ENCODE measurements around the gene DYNC1I1. TPM values are rescaled to one million over a fixed set of nuclear protein-coding genes. Genes with fewer than 3 reads are reported as not detected.

Gene DYNC1I1
- total RNA-seq, 1 experiment from 2014 or later: not detected

DNA sequence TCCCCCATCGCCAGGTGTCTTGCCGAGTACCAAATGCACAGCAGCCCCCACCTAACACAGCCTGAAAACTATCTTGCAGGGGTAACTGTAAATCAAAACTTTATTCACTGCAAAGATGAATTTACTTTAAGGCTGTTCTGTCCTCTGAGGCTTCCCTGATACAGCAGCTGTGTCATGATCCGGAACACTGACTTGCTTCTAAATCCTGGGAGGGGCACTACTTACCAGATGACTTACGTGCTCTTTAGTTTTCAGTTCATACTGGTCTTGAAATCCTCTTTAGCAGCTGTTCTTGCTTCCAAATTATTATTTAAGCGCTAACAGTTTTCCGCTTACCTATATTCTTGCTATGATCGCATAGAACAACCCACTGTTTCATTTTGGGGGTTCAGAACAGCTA is 4.9 kb downstream of the DYNC1I1 start:
- intact Hi-C loops (cut with micrococcal nuclease): no loop called here
- ChIA-PET CTCF (interaction anchor here (0.6 to 0.7 kb wide), 2 partner anchors 31 to 1482 kb away, joined by 3 read pairs; no protein-coding TSS in a partner anchor), POLR2A (interaction anchor here (0.7 kb wide), 1 partner anchor 36 kb away, joined by 3 read pairs; no protein-coding TSS in a partner anchor)
- Mint-ChIP-seq H3K27ac (ENCODE audit: low read depth, unreplicated experiment) (no peak overlapping the region), H3K9me3 (ENCODE audit: unreplicated experiment) (no peaks in the 10 kb centered on the region), H3K4me1 (ENCODE audit: insufficient read depth, unreplicated experiment) (no peaks in the 10 kb centered on the region), H3K27me3 (ENCODE audit: insufficient read depth, unreplicated experiment) (peaks cover 41% of the 10 kb centered on the region), H3K4me3 (ENCODE audit: unreplicated experiment) (no peak overlapping the region), H3K36me3 (ENCODE audit: insufficient read depth, unreplicated experiment) (no peaks in the 10 kb centered on the region)
- no TSS peak for BruUV-seq (replicated peaks)
- TF ChIP-seq, protein P1, sequence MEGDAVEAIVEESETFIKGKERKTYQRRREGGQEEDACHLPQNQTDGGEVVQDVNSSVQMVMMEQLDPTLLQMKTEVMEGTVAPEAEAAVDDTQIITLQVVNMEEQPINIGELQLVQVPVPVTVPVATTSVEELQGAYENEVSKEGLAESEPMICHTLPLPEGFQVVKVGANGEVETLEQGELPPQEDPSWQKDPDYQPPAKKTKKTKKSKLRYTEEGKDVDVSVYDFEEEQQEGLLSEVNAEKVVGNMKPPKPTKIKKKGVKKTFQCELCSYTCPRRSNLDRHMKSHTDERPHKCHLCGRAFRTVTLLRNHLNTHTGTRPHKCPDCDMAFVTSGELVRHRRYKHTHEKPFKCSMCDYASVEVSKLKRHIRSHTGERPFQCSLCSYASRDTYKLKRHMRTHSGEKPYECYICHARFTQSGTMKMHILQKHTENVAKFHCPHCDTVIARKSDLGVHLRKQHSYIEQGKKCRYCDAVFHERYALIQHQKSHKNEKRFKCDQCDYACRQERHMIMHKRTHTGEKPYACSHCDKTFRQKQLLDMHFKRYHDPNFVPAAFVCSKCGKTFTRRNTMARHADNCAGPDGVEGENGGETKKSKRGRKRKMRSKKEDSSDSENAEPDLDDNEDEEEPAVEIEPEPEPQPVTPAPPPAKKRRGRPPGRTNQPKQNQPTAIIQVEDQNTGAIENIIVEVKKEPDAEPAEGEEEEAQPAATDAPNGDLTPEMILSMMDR (IDR thresholded peaks at IDR 0.05; ENCODE audit: unreplicated experiment): no peak
- DNase-seq (ENCODE audit: unreplicated experiment): no peak

DNA sequence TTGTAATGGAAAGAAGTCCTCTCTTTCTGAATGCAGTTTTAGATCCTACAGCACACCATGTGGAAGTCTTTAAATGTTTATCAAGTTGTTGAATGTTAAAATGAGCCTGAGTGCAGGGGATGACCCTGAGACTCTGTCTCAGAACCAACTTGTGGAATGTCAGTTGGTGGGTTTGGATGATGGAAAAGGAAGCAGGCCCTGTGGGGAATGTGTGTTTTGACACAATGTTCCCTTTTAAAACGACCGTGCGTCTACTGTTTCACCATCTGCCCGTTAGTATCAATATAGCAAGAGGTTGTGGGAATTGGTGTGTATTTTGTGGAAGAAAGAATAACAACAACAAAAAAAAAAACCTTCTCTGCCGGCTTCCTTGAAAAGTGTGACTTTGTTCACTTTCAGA is 8.3 kb downstream of the DYNC1I1 start:
- no peak overlapping the region for H3K4me3 Mint-ChIP-seq (ENCODE audit: unreplicated experiment)
- intact Hi-C loops (cut with micrococcal nuclease): no loop called here
- no peaks in the 10 kb centered on the region for H3K36me3 Mint-ChIP-seq (ENCODE audit: insufficient read depth, unreplicated experiment)
- H3K27ac Mint-ChIP-seq (ENCODE audit: low read depth, unreplicated experiment): no peak overlapping the region
- H3K9me3 Mint-ChIP-seq (ENCODE audit: unreplicated experiment): no peaks in the 10 kb centered on the region
- CTCF ChIA-PET: interaction anchor here (0.7 kb wide), 1 partner anchor 14 kb away, joined by 4 read pairs; no protein-coding TSS in a partner anchor
- no peaks in the 10 kb centered on the region for H3K4me1 Mint-ChIP-seq (ENCODE audit: insufficient read depth, unreplicated experiment)
- peaks cover 60% of the 10 kb centered on the region for H3K27me3 Mint-ChIP-seq (ENCODE audit: insufficient read depth, unreplicated experiment)
- POLR2A ChIA-PET: no interaction called here
- BruUV-seq (replicated peaks): no TSS peak
- DNase-seq (ENCODE audit: unreplicated experiment): no peak
- TF ChIP-seq, protein P1 (IDR thresholded peaks at IDR 0.05; ENCODE audit: unreplicated experiment): no peak

DNA sequence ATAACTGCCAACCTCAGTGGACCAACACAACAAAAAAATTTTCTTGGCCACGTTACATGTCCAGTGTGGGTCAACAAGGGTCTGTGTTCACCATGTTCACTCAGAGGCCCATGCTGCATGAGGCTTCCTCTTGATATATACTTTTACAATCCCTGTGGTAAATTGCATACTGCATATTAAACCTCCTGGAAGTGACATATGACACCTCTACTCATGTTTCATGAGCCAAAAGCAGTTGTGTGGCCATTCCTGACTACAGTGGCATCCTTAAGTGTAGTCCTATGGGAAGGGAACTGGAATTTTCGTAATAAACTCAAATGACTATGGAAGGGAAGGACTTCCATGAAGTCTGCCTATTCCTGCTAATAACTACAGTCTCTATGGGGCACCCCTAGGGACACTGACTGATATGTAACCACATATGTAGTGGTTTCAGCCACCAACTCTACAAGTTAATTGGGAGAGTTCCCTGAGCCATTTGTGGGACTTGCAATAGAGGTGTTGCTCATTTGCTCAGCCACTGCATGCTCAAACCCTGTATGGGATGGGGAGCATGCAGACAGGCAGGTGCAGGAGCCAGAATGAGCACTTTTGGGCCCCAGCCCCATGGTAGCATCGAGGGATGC is 9.7 kb downstream of the DYNC1I1 start:
- ChIA-PET POLR2A (no interaction called here), CTCF (interaction anchor here (0.7 to 0.9 kb wide), 2 partner anchors 134 to 913 kb away, joined by 3 to 4 read pairs; no protein-coding TSS in a partner anchor)
- Mint-ChIP-seq H3K27ac (ENCODE audit: low read depth, unreplicated experiment) (no peak overlapping the region), H3K9me3 (ENCODE audit: unreplicated experiment) (no peaks in the 10 kb centered on the region), H3K4me3 (ENCODE audit: unreplicated experiment) (no peak overlapping the region), H3K27me3 (ENCODE audit: insufficient read depth, unreplicated experiment) (peaks cover 74% of the 10 kb centered on the region), H3K4me1 (ENCODE audit: insufficient read depth, unreplicated experiment) (no peaks in the 10 kb centered on the region), H3K36me3 (ENCODE audit: insufficient read depth, unreplicated experiment) (no peaks in the 10 kb centered on the region)
- TF ChIP-seq, protein P1 (IDR thresholded peaks at IDR 0.05; ENCODE audit: unreplicated experiment): no peak
- DNase-seq (ENCODE audit: unreplicated experiment): no peak
- intact Hi-C loops (cut with micrococcal nuclease): no loop called here
- BruUV-seq (replicated peaks): no TSS peak

DNA sequence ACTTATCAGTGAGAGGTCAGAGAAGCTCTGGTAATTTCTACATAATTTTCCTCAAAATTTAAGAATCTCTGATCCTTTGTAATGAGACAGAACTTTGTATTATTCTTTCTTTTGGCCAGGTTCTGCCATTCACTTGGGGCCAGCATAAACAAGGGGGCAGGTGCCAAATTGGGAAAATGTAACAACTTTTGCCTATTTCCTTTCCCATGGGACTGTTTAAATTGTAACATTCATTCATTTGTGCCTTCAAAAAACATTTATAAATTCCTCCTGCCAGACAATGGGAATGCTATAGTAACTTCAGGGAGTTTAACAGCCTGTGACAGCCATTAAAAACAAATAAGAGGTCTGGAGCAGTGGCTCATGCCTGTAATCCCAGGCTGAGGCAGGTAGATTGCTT is 12.4 kb downstream of the DYNC1I1 start:
- no peak for DNase-seq (ENCODE audit: unreplicated experiment)
- Mint-ChIP-seq H3K36me3 (ENCODE audit: insufficient read depth, unreplicated experiment) (no peaks in the 10 kb centered on the region), H3K9me3 (ENCODE audit: unreplicated experiment) (no peaks in the 10 kb centered on the region), H3K4me3 (ENCODE audit: unreplicated experiment) (no peak overlapping the region), H3K4me1 (ENCODE audit: insufficient read depth, unreplicated experiment) (no peaks in the 10 kb centered on the region), H3K27ac (ENCODE audit: low read depth, unreplicated experiment) (no peak overlapping the region), H3K27me3 (ENCODE audit: insufficient read depth, unreplicated experiment) (peaks cover 99% of the 10 kb centered on the region)
- intact Hi-C loops (cut with micrococcal nuclease): no loop called here
- no TSS peak for BruUV-seq (replicated peaks)
- ChIA-PET CTCF (interaction anchor here (1.6 kb wide), 1 partner anchor 10 kb away, joined by 5 read pairs; no protein-coding TSS in a partner anchor), POLR2A (no interaction called here)
- TF ChIP-seq, protein P1 (IDR thresholded peaks at IDR 0.05; ENCODE audit: unreplicated experiment): no peak

Data from MCF 10A (cell line).